ENCODE results near the gene SYNDIG1L. TPM values are rescaled to one million over a fixed set of nuclear protein-coding genes. Genes with fewer than 3 reads are reported as not detected.

SYNDIG1L gene
- total and polyA plus RNA-seq, 2 of the 13 experiments (the other 11 are each of a cell fraction or from before 2014, with no cell fraction given) = 0.04 TPM; not detected in 1

DNA sequence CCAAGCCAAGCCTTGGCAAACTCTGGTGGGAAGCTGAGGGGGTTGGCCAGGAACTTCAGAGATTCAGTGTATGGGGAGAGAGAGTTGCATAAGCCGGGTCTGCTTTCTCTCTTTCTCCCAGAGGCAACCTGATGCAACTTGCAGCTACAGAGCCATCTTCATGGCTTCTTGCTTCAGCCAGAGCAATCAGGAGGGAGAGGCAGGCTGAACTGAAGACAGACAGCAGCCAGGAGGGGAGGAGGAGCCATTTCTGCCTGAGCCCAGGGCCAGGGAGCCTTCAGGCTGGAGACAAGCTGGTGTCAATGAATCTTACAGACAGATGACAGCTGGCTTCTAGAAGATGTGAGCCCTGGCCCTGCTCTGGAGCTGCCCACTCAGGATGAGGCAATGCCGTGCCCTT, 48.4 kb upstream of the SYNDIG1L start:
- no peak overlapping the region for H3K4me3 ChIP-seq (replicated peaks in 1 of 3; ENCODE audit: insufficient read depth in 1 of 3, low read depth in 2 of 3, low read length in 3 of 3)
- no peak overlapping the region for H2AFZ ChIP-seq (ENCODE audit: low read length)
- ATAC-seq (no peak), DNase-seq (ENCODE audit: low spot score) (no peak), FAIRE-seq (no peak)
- no peak overlapping the region for H3K4me2 ChIP-seq (ENCODE audit: low read depth, low read length)
- intact Hi-C loops (cut with micrococcal nuclease; ENCODE audit: unreplicated experiment) = no loop called here
- 97% methylated on average over 2 of the region's 2 CpGs for WGBS (ENCODE audit: low lambda C conversion rate)
- ChIA-PET POLR2A (interaction anchor here (0.5 kb wide), 1 partner anchor 109 kb away, joined by 3 read pairs; no protein-coding TSS in a partner anchor), CTCF (ENCODE audit: low intra/inter-chr PET ratio, low total read pairs) (no interaction called here)
- TF ChIP-seq NRL (CRISPR knock-in tag; IDR thresholded peaks at IDR 0.05; ENCODE audit: borderline replicate concordance) (no peak), RBM39 (IDR thresholded peaks at IDR 0.05; ENCODE audit: low read depth, low read length, poor library complexity, severe bottlenecking) (no peak), ZNF737 (CRISPR knock-in tag; IDR thresholded peaks at IDR 0.05; ENCODE audit: borderline replicate concordance) (no peak), ZBTB1 (CRISPR knock-in tag; IDR thresholded peaks at IDR 0.05; ENCODE audit: borderline replicate concordance) (no peak), YEATS4 (CRISPR knock-in tag; IDR thresholded peaks at IDR 0.05; ENCODE audit: borderline replicate concordance) (no peak), IKZF1 (IDR thresholded peaks at IDR 0.05) (no peak), SAFB2 (CRISPR knock-in tag; IDR thresholded peaks at IDR 0.05; ENCODE audit: borderline replicate concordance, low read depth) (no peak), RARG (CRISPR knock-in tag; IDR thresholded peaks at IDR 0.05; ENCODE audit: low read depth) (no peak), HMG20B (CRISPR knock-in tag; conservative IDR thresholded peaks at IDR 0.05) (no peak), SOX13 (IDR thresholded peaks at IDR 0.05) (no peak), SOX13 (CRISPR knock-in tag; conservative IDR thresholded peaks at IDR 0.05 in 1 of 2, IDR thresholded peaks at IDR 0.05 in 1 of 2) (no peak), ZNF569 (CRISPR knock-in tag; IDR thresholded peaks at IDR 0.05; ENCODE audit: borderline replicate concordance) (no peak), ARID5B (CRISPR knock-in tag; IDR thresholded peaks at IDR 0.05) (no peak), GATAD1 (CRISPR knock-in tag; IDR thresholded peaks at IDR 0.05) (no peak)
- TF ChIP-seq, protein P1, sequence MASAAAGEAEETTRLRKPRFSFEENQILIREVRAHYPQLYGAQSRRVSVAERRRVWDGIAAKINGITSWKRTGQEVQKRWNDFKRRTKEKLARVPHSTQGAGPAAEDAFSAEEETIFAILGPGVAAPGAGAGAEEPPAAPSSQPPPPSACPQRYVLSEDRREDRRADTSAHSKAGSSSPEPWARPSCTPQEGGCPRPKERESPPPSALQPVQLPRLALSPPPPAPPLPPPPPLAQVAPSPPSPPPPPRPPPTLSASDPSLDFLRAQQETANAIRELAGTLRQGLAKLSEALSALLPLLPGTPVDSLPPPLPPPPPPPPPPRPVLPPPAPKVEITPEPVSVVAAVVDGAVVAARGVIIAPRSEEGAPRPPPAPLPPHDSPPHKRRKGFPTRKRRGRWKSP (CRISPR knock-in tag; IDR thresholded peaks at IDR 0.05) = no peak
- TF ChIP-seq, protein P2, sequence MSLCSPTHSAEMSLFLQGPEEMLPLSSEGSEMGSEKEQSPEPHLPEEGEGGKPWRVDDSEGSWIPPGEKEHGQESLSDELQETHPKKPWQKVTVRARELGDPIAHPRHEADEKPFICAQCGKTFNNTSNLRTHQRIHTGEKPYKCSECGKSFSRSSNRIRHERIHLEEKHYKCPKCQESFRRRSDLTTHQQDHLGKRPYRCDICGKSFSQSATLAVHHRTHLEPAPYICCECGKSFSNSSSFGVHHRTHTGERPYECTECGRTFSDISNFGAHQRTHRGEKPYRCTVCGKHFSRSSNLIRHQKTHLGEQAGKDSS (CRISPR knock-in tag; IDR thresholded peaks at IDR 0.05; ENCODE audit: borderline replicate concordance, low read depth) = no peak
- TF ChIP-seq, protein P3, sequence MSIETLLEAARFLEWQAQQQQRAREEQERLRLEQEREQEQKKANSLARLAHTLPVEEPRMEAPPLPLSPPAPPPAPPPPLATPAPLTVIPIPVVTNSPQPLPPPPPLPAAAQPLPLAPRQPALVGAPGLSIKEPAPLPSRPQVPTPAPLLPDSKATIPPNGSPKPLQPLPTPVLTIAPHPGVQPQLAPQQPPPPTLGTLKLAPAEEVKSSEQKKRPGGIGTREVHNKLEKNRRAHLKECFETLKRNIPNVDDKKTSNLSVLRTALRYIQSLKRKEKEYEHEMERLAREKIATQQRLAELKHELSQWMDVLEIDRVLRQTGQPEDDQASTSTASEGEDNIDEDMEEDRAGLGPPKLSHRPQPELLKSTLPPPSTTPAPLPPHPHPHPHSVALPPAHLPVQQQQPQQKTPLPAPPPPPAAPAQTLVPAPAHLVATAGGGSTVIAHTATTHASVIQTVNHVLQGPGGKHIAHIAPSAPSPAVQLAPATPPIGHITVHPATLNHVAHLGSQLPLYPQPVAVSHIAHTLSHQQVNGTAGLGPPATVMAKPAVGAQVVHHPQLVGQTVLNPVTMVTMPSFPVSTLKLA (IDR thresholded peaks at IDR 0.05) = no peak
- no TSS peak for BruUV-seq (replicated peaks)
- no peaks in the 10 kb centered on the region for H3K9me3 ChIP-seq (ENCODE audit: low read length)
- in situ Hi-C loops (cut with HindIII; ENCODE audit: extremely low pct_ligation_motif_present, low pct_unique_long_range_greater_than_20kb) = no loop called here
- no peaks in the 10 kb centered on the region for H3K79me2 ChIP-seq (ENCODE audit: insufficient read depth, low read length)
- peaks cover 7 to 43% of the 10 kb centered on the region in 2 experiments for H3K36me3 ChIP-seq (replicated peaks in 1 of 2; ENCODE audit: control insufficient read depth in 1 of 2, insufficient read depth in 2 of 2, low read length in 2 of 2)
- H3K27ac ChIP-seq (ENCODE audit: extremely low read length, insufficient read depth, low read length) = no peak overlapping the region
- no peak overlapping the region for H3K9ac ChIP-seq (ENCODE audit: insufficient read depth, low read depth, low read length)
- H3K4me1 ChIP-seq (ENCODE audit: insufficient read depth, low read length) = no peaks in the 10 kb centered on the region
- H4K20me1 ChIP-seq (ENCODE audit: insufficient read depth, low read length) = no peaks in the 10 kb centered on the region
- no peaks in the 10 kb centered on the region for H3K27me3 ChIP-seq (ENCODE audit: control insufficient read depth in 1 of 2, insufficient read depth in 2 of 2, low read length in 2 of 2)
